ENCODE results near the gene SLC8A1.

The SLC8A1 gene

GRCh38 chr2:40128796-40129195, 323.1 kb downstream of the SLC8A1 start:
- ATAC-seq, result no peak
- TF ChIP-seq TSHZ2 (CRISPR knock-in tag; IDR thresholded peaks at IDR 0.05) (no peak), POU6F1 (CRISPR knock-in tag; IDR thresholded peaks at IDR 0.05; ENCODE audit: borderline replicate concordance, low read depth) (no peak), CSRNP3 (CRISPR knock-in tag; IDR thresholded peaks at IDR 0.05) (no peak), ZC3H10 (CRISPR knock-in tag; IDR thresholded peaks at IDR 0.05) (no peak), ZNF565 (CRISPR knock-in tag; conservative IDR thresholded peaks at IDR 0.05; ENCODE audit: low read depth) (no peak), RARB (CRISPR knock-in tag; IDR thresholded peaks at IDR 0.05) (no peak), ZNF70 (CRISPR knock-in tag; IDR thresholded peaks at IDR 0.05) (no peak), SNAI2 (CRISPR knock-in tag; IDR thresholded peaks at IDR 0.05) (no peak), TOX (CRISPR knock-in tag; IDR thresholded peaks at IDR 0.05; ENCODE audit: borderline replicate concordance) (no peak), ZFP30 (CRISPR knock-in tag; IDR thresholded peaks at IDR 0.05) (no peak)

GRCh38 chr2:40127890-40128557, 323.9 kb downstream of the SLC8A1 start:
- TF ChIP-seq ISL1 (CRISPR knock-in tag; IDR thresholded peaks at IDR 0.05) (peak; percentile 82), ZFP3 (CRISPR knock-in tag; IDR thresholded peaks at IDR 0.05) (0 out of 2 replicates have a peak, but pooled peaks have one; percentile 10), ZNF70 (CRISPR knock-in tag; IDR thresholded peaks at IDR 0.05) (no peak)
- TF ChIP-seq, protein P1, sequence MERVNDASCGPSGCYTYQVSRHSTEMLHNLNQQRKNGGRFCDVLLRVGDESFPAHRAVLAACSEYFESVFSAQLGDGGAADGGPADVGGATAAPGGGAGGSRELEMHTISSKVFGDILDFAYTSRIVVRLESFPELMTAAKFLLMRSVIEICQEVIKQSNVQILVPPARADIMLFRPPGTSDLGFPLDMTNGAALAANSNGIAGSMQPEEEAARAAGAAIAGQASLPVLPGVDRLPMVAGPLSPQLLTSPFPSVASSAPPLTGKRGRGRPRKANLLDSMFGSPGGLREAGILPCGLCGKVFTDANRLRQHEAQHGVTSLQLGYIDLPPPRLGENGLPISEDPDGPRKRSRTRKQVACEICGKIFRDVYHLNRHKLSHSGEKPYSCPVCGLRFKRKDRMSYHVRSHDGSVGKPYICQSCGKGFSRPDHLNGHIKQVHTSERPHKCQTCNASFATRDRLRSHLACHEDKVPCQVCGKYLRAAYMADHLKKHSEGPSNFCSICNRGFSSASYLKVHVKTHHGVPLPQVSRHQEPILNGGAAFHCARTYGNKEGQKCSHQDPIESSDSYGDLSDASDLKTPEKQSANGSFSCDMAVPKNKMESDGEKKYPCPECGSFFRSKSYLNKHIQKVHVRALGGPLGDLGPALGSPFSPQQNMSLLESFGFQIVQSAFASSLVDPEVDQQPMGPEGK (CRISPR knock-in tag; IDR thresholded peaks at IDR 0.05; ENCODE audit: borderline replicate concordance), result no peak
- TF ChIP-seq, protein P2, sequence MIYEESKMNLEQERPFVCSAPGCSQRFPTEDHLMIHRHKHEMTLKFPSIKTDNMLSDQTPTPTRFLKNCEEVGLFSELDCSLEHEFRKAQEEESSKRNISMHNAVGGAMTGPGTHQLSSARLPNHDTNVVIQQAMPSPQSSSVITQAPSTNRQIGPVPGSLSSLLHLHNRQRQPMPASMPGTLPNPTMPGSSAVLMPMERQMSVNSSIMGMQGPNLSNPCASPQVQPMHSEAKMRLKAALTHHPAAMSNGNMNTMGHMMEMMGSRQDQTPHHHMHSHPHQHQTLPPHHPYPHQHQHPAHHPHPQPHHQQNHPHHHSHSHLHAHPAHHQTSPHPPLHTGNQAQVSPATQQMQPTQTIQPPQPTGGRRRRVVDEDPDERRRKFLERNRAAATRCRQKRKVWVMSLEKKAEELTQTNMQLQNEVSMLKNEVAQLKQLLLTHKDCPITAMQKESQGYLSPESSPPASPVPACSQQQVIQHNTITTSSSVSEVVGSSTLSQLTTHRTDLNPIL (CRISPR knock-in tag; IDR thresholded peaks at IDR 0.05; ENCODE audit: low read depth), result peak; percentile 87
- ATAC-seq, result peak; percentile 94

DNA sequence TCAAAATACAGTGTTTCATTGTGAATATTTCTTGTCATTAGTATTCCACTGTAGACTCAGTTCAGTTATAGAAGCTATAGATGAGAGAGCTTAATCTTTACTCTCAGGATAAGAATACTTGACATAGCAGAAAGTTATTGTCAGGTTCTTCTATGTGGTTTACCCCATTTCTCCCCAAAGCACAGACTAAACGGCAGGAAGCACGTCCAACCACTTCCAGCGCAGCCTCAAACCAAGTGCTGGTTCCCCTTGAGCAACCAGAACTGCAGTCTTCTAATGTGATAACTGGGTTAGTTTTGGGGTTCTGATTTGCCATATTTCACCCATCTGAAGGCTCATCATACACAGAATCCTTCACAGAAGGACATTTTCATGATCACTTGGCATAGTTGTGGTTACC, 324.7 kb downstream of the SLC8A1 start:
- no peak; the same call in 2 of the 3 replicates for ATAC-seq
- TF ChIP-seq ESRRG (CRISPR knock-in tag; IDR thresholded peaks at IDR 0.05) (no peak), ARNTL (CRISPR knock-in tag; IDR thresholded peaks at IDR 0.05; ENCODE audit: borderline replicate concordance, low read depth) (no peak), ISL1 (CRISPR knock-in tag; IDR thresholded peaks at IDR 0.05) (no peak), ZFP30 (CRISPR knock-in tag; IDR thresholded peaks at IDR 0.05) (no peak), TCF4 (CRISPR knock-in tag; IDR thresholded peaks at IDR 0.05; ENCODE audit: borderline replicate concordance) (no peak), OSR1 (CRISPR knock-in tag; IDR thresholded peaks at IDR 0.05) (no peak), SNAI2 (CRISPR knock-in tag; IDR thresholded peaks at IDR 0.05) (no peak), CSDC2 (CRISPR knock-in tag; IDR thresholded peaks at IDR 0.05) (no peak)
- TF ChIP-seq, protein P1 (CRISPR knock-in tag; IDR thresholded peaks at IDR 0.05; ENCODE audit: borderline replicate concordance), result no peak

Measured in SK-N-SH treated with all-trans-retinoic acid at 6 μM for 48 hours (cell line).